Thymus (tissue), 11 donors: ENCODE measurements around the gene RASA3. TPM values are rescaled to one million over a fixed set of nuclear protein-coding genes. Genes with fewer than 3 reads are reported as not detected.
"Not testable (repeated sequence)": the region's sequence is repeated elsewhere in the genome, so short reads cannot be mapped to it uniquely, and the experiment has no call there.

Experiments used
- DNase-seq, 9 donors: peaks; one replicate each; pipeline ENCODE4 v3.0.0-alpha.2; 2013; ENCODE audit warnings: low spot score in 9 of 9, low read depth in 6 of 9, missing footprints in 1 of 9
- H3K27ac ChIP-seq, 2 donors: one replicate each; pipeline ENCODE4 v1.5.1; 2013; ENCODE audit warnings: control low read depth in 1 of 2, low read depth in 1 of 2, low read length in 1 of 2, mild to moderate bottlenecking in 1 of 2, moderate library complexity in 1 of 2
- H3K27me3 ChIP-seq, 2 donors: one replicate each; pipeline ENCODE4 v1.5.1; 2013; ENCODE audit warnings: low read length in 1 of 2; ENCODE audit not compliant: control insufficient read depth in 2 of 2, insufficient read depth in 1 of 2
- H3K36me3 ChIP-seq, 2 donors: one replicate each; pipeline ENCODE4 v1.5.1; 2013; ENCODE audit warnings: low read length in 1 of 2, mild to moderate bottlenecking in 1 of 2, moderate library complexity in 1 of 2; ENCODE audit not compliant: control insufficient read depth in 2 of 2, insufficient read depth in 2 of 2
- H3K4me1 ChIP-seq, 2 donors: one replicate each; pipeline ENCODE4 v1.5.1; 2013; ENCODE audit warnings: low read length in 2 of 2; ENCODE audit not compliant: control insufficient read depth in 2 of 2, insufficient read depth in 2 of 2
- H3K4me3 ChIP-seq, 2 donors: one replicate each; pipeline ENCODE4 v1.5.1; 2013; ENCODE audit warnings: low read length in 2 of 2, control low read depth in 1 of 2, mild to moderate bottlenecking in 1 of 2
- H3K9me3 ChIP-seq, 2 donors: one replicate each; pipeline ENCODE4 v1.5.1; 2013; ENCODE audit warnings: low read length in 1 of 2, mild to moderate bottlenecking in 1 of 2; ENCODE audit not compliant: control insufficient read depth in 2 of 2, insufficient read depth in 1 of 2
- WGBS: extraction: QIAGEN DNeasy Blood & Tissue Kit; methylation state at CpG from one replicate; pipeline ENCODE4 v1.1.7; 2013; 5-methylcytosine and 5-hydroxymethylcytosine counted together
- polyA plus RNA-seq: library from polyadenylated mRNA; stranded (reverse); fragments of 200-250 nt; gene quantifications from one replicate; pipeline ENCODE4 v1.2.3, GENCODE V29; 2013
- total RNA-seq: library from RNA; stranded (reverse); fragments of 120-200 nt; gene quantifications from one replicate; pipeline ENCODE4 v1.2.4, GENCODE V29; 2013
- donor health status: healthy.

The RASA3 gene
- total and polyA plus RNA-seq, 2 donors = 23.8 to 25.1 TPM

DNA sequence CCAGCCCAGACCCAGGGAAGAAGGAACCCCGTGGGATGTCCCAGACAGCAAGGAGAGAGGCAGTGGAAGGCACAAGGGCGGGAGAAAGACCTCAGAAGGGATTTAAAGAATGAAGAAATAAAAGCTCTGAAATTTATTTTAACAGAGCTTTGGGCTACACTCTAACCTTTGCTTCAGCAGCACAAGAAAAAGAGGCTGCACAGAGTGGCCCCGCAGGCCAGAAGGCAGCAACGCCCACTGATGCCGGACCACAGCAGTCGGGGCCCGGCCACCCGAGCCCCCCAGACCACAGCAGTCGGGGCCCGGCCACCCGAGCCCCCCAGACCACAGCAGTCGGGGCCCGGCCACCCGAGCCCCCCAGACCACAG is 33.8 kb downstream of the RASA3 start:
- H3K9me3 ChIP-seq, H3K27ac ChIP-seq, H3K4me3 ChIP-seq, H3K36me3 ChIP-seq, H3K27me3 ChIP-seq, DNase-seq: not testable (repeated sequence)
- 95% methylated on average over 11 of the region's 14 CpGs for WGBS
- H3K4me1 ChIP-seq = peaks cover 0 to 26% of the 10 kb centered on the region in 2 donors

GRCh38 chr13:114097893-114098688 is 34.3 kb downstream of the RASA3 start:
- no peaks in the 10 kb centered on the region for H3K9me3 ChIP-seq
- H3K27me3 ChIP-seq = no peaks in the 10 kb centered on the region
- H3K27ac ChIP-seq = no peak overlapping the region
- no peak overlapping the region for H3K4me3 ChIP-seq
- H3K36me3 ChIP-seq = peaks cover 3 to 4% of the 10 kb centered on the region in 2 donors
- H3K4me1 ChIP-seq = peaks cover 0 to 26% of the 10 kb centered on the region in 2 donors
- WGBS = 96% methylated on average over 27 of the region's 27 CpGs
- no peak for DNase-seq

GRCh38 chr13:114097212-114097892 is 35.1 kb downstream of the RASA3 start:
- Histone ChIP-seq H3K27me3 (no peaks in the 10 kb centered on the region), H3K27ac (no peak overlapping the region), H3K9me3 (no peaks in the 10 kb centered on the region), H3K36me3 (peaks cover 3 to 4% of the 10 kb centered on the region in 2 donors), H3K4me3 (no peak overlapping the region), H3K4me1 (peaks cover 0 to 25% of the 10 kb centered on the region in 2 donors)
- 95% methylated on average over 25 of the region's 25 CpGs for WGBS
- no peak for DNase-seq

GRCh38 chr13:114096811-114097211 is 35.6 kb downstream of the RASA3 start:
- no peak overlapping the region for H3K4me3 ChIP-seq
- DNase-seq = no peak
- WGBS = 92% methylated on average over 18 of the region's 18 CpGs
- peaks cover 3 to 4% of the 10 kb centered on the region in 2 donors for H3K36me3 ChIP-seq
- H3K9me3 ChIP-seq = no peaks in the 10 kb centered on the region
- no peaks in the 10 kb centered on the region for H3K27me3 ChIP-seq
- peaks cover 0 to 20% of the 10 kb centered on the region in 2 donors for H3K4me1 ChIP-seq
- H3K27ac ChIP-seq = no peak overlapping the region

- Histone ChIP-seq H3K27ac (no peak overlapping the region), H3K4me3 (no peak overlapping the region), H3K27me3 (no peaks in the 10 kb centered on the region), H3K36me3 (peaks cover under 1 to 3% of the 10 kb centered on the region in 2 donors), H3K9me3 (peaks cover 0 to under 1% of the 10 kb centered on the region in 2 donors), H3K4me1 (peaks cover 0 to 15% of the 10 kb centered on the region in 2 donors)
- WGBS = 94% methylated on average over 24 of the region's 24 CpGs
- no peak for DNase-seq
These were observed 36.4 kb downstream of the RASA3 start for GRCh38 chr13:114096031-114096485.

DNA sequence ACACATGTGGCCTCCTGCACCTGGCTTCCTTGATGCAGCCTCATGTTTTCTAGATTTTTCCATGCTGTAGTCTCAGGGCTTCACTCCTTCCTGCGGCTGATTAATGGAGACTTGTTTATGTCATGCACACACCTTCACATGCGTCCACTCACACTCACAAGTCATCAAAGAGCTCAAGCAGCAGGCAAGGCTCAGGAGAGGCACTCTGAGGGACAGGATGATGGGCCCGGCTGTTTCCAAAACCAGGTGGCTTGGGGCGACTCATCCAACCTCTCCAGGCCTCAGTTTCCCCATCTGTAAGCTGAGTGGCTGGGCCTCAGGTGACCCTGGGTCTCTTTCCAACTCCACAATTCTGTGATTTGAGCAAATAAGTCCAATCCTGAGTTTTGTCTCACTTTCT is 36.9 kb downstream of the RASA3 start:
- WGBS = 97% methylated on average over 4 of the region's 4 CpGs
- Histone ChIP-seq H3K27me3 (no peaks in the 10 kb centered on the region), H3K27ac (no peak overlapping the region), H3K9me3 (peaks cover 0 to 4% of the 10 kb centered on the region in 2 donors), H3K4me3 (no peak overlapping the region), H3K4me1 (peaks cover 0 to 11% of the 10 kb centered on the region in 2 donors), H3K36me3 (no peaks in the 10 kb centered on the region)
- DNase-seq = no peak

- no peak overlapping the region for H3K4me3 ChIP-seq
- DNase-seq = no peak
- H3K4me1 ChIP-seq = peaks cover 0 to 13% of the 10 kb centered on the region in 2 donors
- peaks cover 0 to 21% of the 10 kb centered on the region in 2 donors for H3K9me3 ChIP-seq
- H3K36me3 ChIP-seq = no peaks in the 10 kb centered on the region
- no peak overlapping the region for H3K27ac ChIP-seq
- H3K27me3 ChIP-seq = no peaks in the 10 kb centered on the region
These were observed 39.3 kb downstream of the RASA3 start for GRCh38 chr13:114093118-114093517.

DNA sequence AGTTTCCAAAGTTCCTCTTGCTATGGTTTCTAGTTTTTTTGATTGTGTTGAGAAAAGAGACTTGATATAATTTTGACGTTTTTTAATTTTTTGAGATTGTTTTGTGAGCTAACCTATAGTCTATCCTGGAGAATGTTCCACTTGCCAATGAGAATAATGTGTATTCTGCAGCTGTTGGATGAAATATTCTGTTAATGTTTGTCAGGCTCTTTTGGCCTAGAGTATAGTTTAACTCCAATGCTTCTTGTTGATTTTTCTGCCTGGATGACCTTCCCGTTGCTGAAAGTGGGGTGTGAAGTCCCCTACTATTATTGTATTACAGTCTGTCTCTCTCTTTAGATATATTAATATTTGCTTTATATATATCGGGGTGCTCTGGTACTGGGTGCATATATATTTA is 40.0 kb downstream of the RASA3 start:
- Histone ChIP-seq H3K27ac (no peak overlapping the region), H3K9me3 (peaks cover under 1 to 24% of the 10 kb centered on the region in 2 donors), H3K4me3 (no peak overlapping the region), H3K4me1 (peaks cover 0 to 13% of the 10 kb centered on the region in 2 donors), H3K36me3 (peaks cover 0 to 3% of the 10 kb centered on the region in 2 donors), H3K27me3 (no peaks in the 10 kb centered on the region)
- 98% methylated on average over 3 of the region's 3 CpGs for WGBS
- no peak for DNase-seq

DNA sequence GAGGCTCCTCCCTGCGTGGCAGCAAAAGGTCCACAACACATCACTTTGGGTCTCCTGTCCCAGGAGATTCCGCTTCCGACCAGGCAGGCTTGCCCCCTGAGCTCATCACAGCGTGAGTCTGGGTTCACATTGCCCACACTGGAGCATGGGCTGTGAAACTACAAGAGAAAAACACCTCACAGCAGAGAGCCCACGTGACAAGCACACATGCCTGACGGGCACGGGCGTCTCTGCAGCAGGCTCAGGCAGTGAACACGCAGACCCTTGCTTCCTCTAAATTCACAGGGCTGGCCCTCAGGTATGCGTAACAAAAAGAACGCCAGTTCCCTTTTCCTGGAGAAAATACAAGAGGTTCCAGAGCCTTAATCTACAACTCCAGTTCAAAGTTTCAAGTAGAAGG is 41.9 kb downstream of the RASA3 start:
- Histone ChIP-seq H3K36me3 (peaks cover 0 to 3% of the 10 kb centered on the region in 2 donors), H3K27ac (no peak overlapping the region), H3K9me3 (peaks cover 3 to 28% of the 10 kb centered on the region in 2 donors), H3K4me3 (no peak overlapping the region), H3K4me1 (peaks cover 0 to 9% of the 10 kb centered on the region in 2 donors), H3K27me3 (no peaks in the 10 kb centered on the region)
- 58% methylated on average over 11 of the region's 11 CpGs for WGBS
- no peak for DNase-seq
